NCI-H2171 treated with DMSO at 0.1 percent for 48 hours (cell line): ENCODE data around the gene MXD4.
"Not testable (repeated sequence)": the region's sequence is repeated elsewhere in the genome, so short reads cannot be mapped to it uniquely, and the experiment has no call there.

Experiments used
- DNase-seq: peaks from one replicate; lab custom pipeline; 2025; lab: John Stamatoyannopoulos, UW

MXD4 gene

GRCh38 chr4:2250357-2251072 is 11.4 kb downstream of the MXD4 start:
- DNase-seq, result no peak

- no peak for DNase-seq
Observed at GRCh38 chr4:2249526-2250356, 12.2 kb downstream of the MXD4 start.

- no peak for DNase-seq
Observed at GRCh38 chr4:2248821-2249261, 13.1 kb downstream of the MXD4 start.

GRCh38 chr4:2248044-2248780 is 13.7 kb downstream of the MXD4 start:
- DNase-seq, result no peak

GRCh38 chr4:2247128-2248043 is 14.5 kb downstream of the MXD4 start:
- DNase-seq, result no peak

- no peak for DNase-seq
Observed at GRCh38 chr4:2246384-2247127, 15.4 kb downstream of the MXD4 start.

- DNase-seq, result no peak
Observed at GRCh38 chr4:2245787-2246275, 16.1 kb downstream of the MXD4 start.

GRCh38 chr4:2245057-2245786 is 16.7 kb downstream of the MXD4 start:
- no peak for DNase-seq

- DNase-seq, result no peak
Observed at GRCh38 chr4:2243681-2244380, 18.1 kb downstream of the MXD4 start.

GRCh38 chr4:2241410-2242353 is 20.2 kb downstream of the MXD4 start, which contains the start of the genes HAUS3 and POLN:
Gene HAUS3, minus strand, starts transcription at chr4:2242121. Its CDS starts 1,175 bp downstream, at chr4:2240946.
Gene POLN, minus strand, starts transcription at chr4:2242121. Its CDS starts 12,890 bp downstream, at chr4:2229231.
- DNase-seq, result peak; percentile 83

GRCh38 chr4:2241003-2241402 is 20.9 kb downstream of the MXD4 start:
- no peak for DNase-seq

- DNase-seq, result no peak
Observed at GRCh38 chr4:2236944-2237666, 24.8 kb downstream of the MXD4 start.

GRCh38 chr4:2231082-2231481 is 30.8 kb downstream of the MXD4 start:
- DNase-seq, result no peak

GRCh38 chr4:2226261-2226660 is 35.6 kb downstream of the MXD4 start:
- DNase-seq, result no peak

GRCh38 chr4:2222838-2223237 is 39.1 kb downstream of the MXD4 start:
- peak; percentile 58 for DNase-seq

GRCh38 chr4:2221378-2221777 is 40.5 kb downstream of the MXD4 start:
- not testable (repeated sequence) for DNase-seq

- peak; percentile 46 for DNase-seq
Observed at GRCh38 chr4:2220016-2220630, 41.8 kb downstream of the MXD4 start.
